A673 (cell line): ENCODE measurements around the gene AMPH. TPM values are rescaled to one million over a fixed set of nuclear protein-coding genes. Genes with fewer than 3 reads are reported as not detected.

Experiments used
- BruUV-seq: library from RNA; stranded (reverse); fragments of 400-500 nt; replicated peaks from 2 replicates; lab custom pipeline; 2021; lab: Mats Ljungman, UMichigan
- CTCF ChIA-PET: fragments of 300-600 bp; sonication (Branson Sonifier 250); formaldehyde crosslinking; loops from one replicate; lab custom pipeline; 2022; ENCODE audit warnings: antibody characterized with exemption; lab: Charles Lee
- POLR2A ChIA-PET: fragments of 300-600 bp; sonication (Branson Sonifier 250); formaldehyde crosslinking; loops from one replicate; lab custom pipeline; 2022; ENCODE audit warnings: antibody characterized with exemption; ENCODE audit not compliant: low non-redundant PET; lab: Charles Lee
- DNase-seq: peaks from one replicate; pipeline ENCODE4 v3.0.0-alpha.2; 2015; ENCODE audit warnings: low spot score
- H3K27ac ChIP-seq: fragments of 200-600 bp; sonication (generic); 2 replicates; pipeline ENCODE4 v1.5.1; 2016; ENCODE audit warnings: mixed run types, low read depth, mild to moderate bottlenecking, mixed read lengths, antibody characterized with exemption, low read length; ENCODE audit not compliant: poor library complexity, severe bottlenecking
- H3K27me3 ChIP-seq: fragments of 200-600 bp; sonication (generic); replicated peaks from 2 replicates; pipeline ENCODE4 v1.6.1; 2017; ENCODE audit warnings: mixed run types, low read depth, mild to moderate bottlenecking, mixed read lengths, antibody characterized with exemption, low read length; ENCODE audit not compliant: insufficient read depth, poor library complexity
- H3K36me3 ChIP-seq: fragments of 200-600 bp; sonication (generic); 2 replicates; pipeline ENCODE4 v1.6.1; 2016; ENCODE audit warnings: mixed run types, mild to moderate bottlenecking, mixed read lengths, antibody characterized with exemption, low read length; ENCODE audit not compliant: insufficient read depth, poor library complexity, severe bottlenecking
- H3K4me1 ChIP-seq: fragments of 200-600 bp; sonication (generic); 2 replicates; pipeline ENCODE4 v1.6.1; 2017; ENCODE audit warnings: mixed run types, mild to moderate bottlenecking, mixed read lengths, antibody characterized with exemption, low read length; ENCODE audit not compliant: insufficient read depth, poor library complexity, severe bottlenecking
- H3K4me3 ChIP-seq: fragments of 200-600 bp; sonication (generic); 2 replicates; pipeline ENCODE4 v1.5.1; 2016; ENCODE audit warnings: low read depth, mixed run types, mild to moderate bottlenecking, mixed read lengths, low read length; ENCODE audit not compliant: poor library complexity, severe bottlenecking
- H3K9me3 ChIP-seq: fragments of 200-600 bp; sonication (generic); 2 replicates; pipeline ENCODE4 v1.6.1; 2016; ENCODE audit warnings: mixed run types, low read depth, mild to moderate bottlenecking, mixed read lengths, antibody characterized with exemption, low read length; ENCODE audit not compliant: poor library complexity, severe bottlenecking
- CTCF ChIP-seq: fragments of 300-800, 200-600 bp; sonication (generic); conservative IDR thresholded peaks from 2 replicates; pipeline ENCODE4 v1.5.1; 2017; ENCODE audit warnings: low read depth, mild to moderate bottlenecking, antibody characterized with exemption, low read length, moderate library complexity, mixed read lengths
- EZH2 ChIP-seq: fragments of 200-600 bp; sonication (generic); IDR thresholded peaks from 2 replicates; pipeline ENCODE4 v1.6.1; 2017; ENCODE audit warnings: borderline replicate concordance, low read depth, mild to moderate bottlenecking, mixed read lengths, antibody characterized with exemption, low read length; ENCODE audit not compliant: poor library complexity, severe bottlenecking
- intact Hi-C: fragments of 100-400 bp; cut with micrococcal nuclease; formaldehyde crosslinking; loops from one replicate; pipeline ENCODE4 v1.10.0; 2022; ENCODE audit not compliant: unreplicated experiment
- total RNA-seq: library from RNA; stranded (reverse); gene quantifications from 2 replicates; pipeline ENCODE4 v1.2.3, GENCODE V29; 2021

AMPH gene
- total RNA-seq, 1 experiment from 2014 or later: 2.1 TPM

GRCh38 chr7:38394660-38395059, 236.5 kb downstream of the AMPH start:
- CTCF ChIA-PET: no interaction called here

GRCh38 chr7:38393874-38394273, 237.3 kb downstream of the AMPH start:
- no peak overlapping the region for H3K4me3 ChIP-seq
- H3K36me3 ChIP-seq: no peaks in the 10 kb centered on the region
- DNase-seq: no peak
- H3K9me3 ChIP-seq: no peaks in the 10 kb centered on the region
- POLR2A ChIA-PET: no interaction called here
- no peaks in the 10 kb centered on the region for H3K4me1 ChIP-seq
- intact Hi-C loops: loop anchor here (10.0 kb wide), 1 partner anchor 1131 kb away; no protein-coding TSS in a partner anchor
- no peaks in the 10 kb centered on the region for H3K27me3 ChIP-seq
- no TSS peak for BruUV-seq
- TF ChIP-seq EZH2 (no peak), CTCF (no peak)
- H3K27ac ChIP-seq: no peak overlapping the region
- CTCF ChIA-PET: no interaction called here

More at GRCh38 chr7:38394660-38395059, 236.5 kb downstream of the AMPH start:
- TF ChIP-seq CTCF: no peak
- no peak for TF ChIP-seq EZH2
- no peaks in the 10 kb centered on the region for H3K4me1 ChIP-seq
- no peak overlapping the region for H3K4me3 ChIP-seq
- no peak for DNase-seq
- H3K27me3 ChIP-seq: no peaks in the 10 kb centered on the region
- POLR2A ChIA-PET: no interaction called here
- no peak overlapping the region for H3K27ac ChIP-seq
- no peaks in the 10 kb centered on the region for H3K9me3 ChIP-seq
- BruUV-seq: no TSS peak
- intact Hi-C loops: loop anchor here (10.0 kb wide), 1 partner anchor 1130 kb away; no protein-coding TSS in a partner anchor
- no peaks in the 10 kb centered on the region for H3K36me3 ChIP-seq

- Histone ChIP-seq H3K4me3 (no peak overlapping the region), H3K36me3 (no peaks in the 10 kb centered on the region), H3K9me3 (no peaks in the 10 kb centered on the region), H3K27me3 (no peaks in the 10 kb centered on the region), H3K4me1 (no peaks in the 10 kb centered on the region), H3K27ac (no peak overlapping the region)
- intact Hi-C loops: loop anchor here (10.0 kb wide), 1 partner anchor 1133 kb away; no protein-coding TSS in a partner anchor
- POLR2A ChIA-PET: no interaction called here
- DNase-seq: no peak
- CTCF ChIA-PET: no interaction called here
- TF ChIP-seq CTCF: no peak
- TF ChIP-seq EZH2: no peak
- no TSS peak for BruUV-seq
These were observed 239.4 kb downstream of the AMPH start for GRCh38 chr7:38391751-38392150.
